OCI-LY1 (cell line): ENCODE results near the gene PPP1CB.

Source experiments
- EZH2 ChIP-seq: fragments of 200-600 bp; sonication (generic), shearing (Covaris generic); IDR thresholded peaks from 2 replicates; pipeline ENCODE4 v1.8.0; 2017; ENCODE audit warnings: borderline replicate concordance, mixed run types, mild to moderate bottlenecking, antibody characterized with exemption, low read length, moderate library complexity, mixed read lengths
- TF ChIP-seq, protein P1 (sequence below): fragments of 200-600 bp; sonication (generic), shearing (Covaris generic); IDR thresholded peaks from 2 replicates; pipeline ENCODE4 v1.5.1; 2017; ENCODE audit warnings: mild to moderate bottlenecking, antibody characterized with exemption, low read length, moderate library complexity, mixed read lengths

DNA sequence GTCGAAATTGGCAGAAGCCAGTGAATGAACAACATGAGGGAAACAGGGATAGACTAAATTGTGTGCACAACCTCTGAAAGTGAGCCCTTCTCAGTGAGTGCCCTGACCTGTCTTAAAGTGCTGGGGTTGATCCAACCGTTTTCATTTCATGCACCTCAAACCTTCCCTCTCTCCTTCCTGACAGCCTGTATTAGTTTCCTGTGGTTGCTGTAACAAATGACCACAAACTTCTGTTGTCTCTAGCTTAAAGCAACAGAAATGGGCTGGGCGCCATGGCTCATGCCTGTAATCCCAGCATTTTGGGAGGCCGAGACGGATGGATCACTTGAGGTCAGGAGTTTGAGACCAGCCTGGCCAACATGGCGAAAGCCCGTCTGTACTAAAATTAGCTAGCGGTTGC, 48.8 kb upstream of the PPP1CB start:
- TF ChIP-seq, protein P1, sequence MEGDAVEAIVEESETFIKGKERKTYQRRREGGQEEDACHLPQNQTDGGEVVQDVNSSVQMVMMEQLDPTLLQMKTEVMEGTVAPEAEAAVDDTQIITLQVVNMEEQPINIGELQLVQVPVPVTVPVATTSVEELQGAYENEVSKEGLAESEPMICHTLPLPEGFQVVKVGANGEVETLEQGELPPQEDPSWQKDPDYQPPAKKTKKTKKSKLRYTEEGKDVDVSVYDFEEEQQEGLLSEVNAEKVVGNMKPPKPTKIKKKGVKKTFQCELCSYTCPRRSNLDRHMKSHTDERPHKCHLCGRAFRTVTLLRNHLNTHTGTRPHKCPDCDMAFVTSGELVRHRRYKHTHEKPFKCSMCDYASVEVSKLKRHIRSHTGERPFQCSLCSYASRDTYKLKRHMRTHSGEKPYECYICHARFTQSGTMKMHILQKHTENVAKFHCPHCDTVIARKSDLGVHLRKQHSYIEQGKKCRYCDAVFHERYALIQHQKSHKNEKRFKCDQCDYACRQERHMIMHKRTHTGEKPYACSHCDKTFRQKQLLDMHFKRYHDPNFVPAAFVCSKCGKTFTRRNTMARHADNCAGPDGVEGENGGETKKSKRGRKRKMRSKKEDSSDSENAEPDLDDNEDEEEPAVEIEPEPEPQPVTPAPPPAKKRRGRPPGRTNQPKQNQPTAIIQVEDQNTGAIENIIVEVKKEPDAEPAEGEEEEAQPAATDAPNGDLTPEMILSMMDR = no peak
- TF ChIP-seq EZH2 = no peak
